ENCODE results near the gene H2BK1.

- no peak for TF ChIP-seq EP300 (IDR thresholded peaks at IDR 0.05)
- TF ChIP-seq CTCF (IDR thresholded peaks at IDR 0.05), result peak; percentile 63 to 88 (median 74)
Observed at GRCh38 chr7:151245360-151246101, 35.2 kb upstream of the H2BK1 start.

Data from esophagus muscularis mucosa (tissue), 3 donors.